DOHH2 (cell line): ENCODE measurements around the gene DCLK1.

Source experiments
- H3F3A ChIP-seq: fragments of 200-600 bp; sonication (generic), shearing (Covaris generic); 2 replicates; pipeline ENCODE4 v1.6.0; 2016; ENCODE audit warnings: antibody characterized with exemption, mild to moderate bottlenecking; ENCODE audit not compliant: control insufficient read depth, insufficient read depth
- H3K27ac ChIP-seq: fragments of 200-600 bp; sonication (generic); 2 replicates; pipeline ENCODE4 v1.5.1; 2014; ENCODE audit warnings: low read depth, mild to moderate bottlenecking, low read length, moderate library complexity
- H3K27me3 ChIP-seq: fragments of 200-600 bp; sonication (generic); 2 replicates; pipeline ENCODE4 v1.6.1; 2014; ENCODE audit warnings: mild to moderate bottlenecking, low read length, mixed read lengths; ENCODE audit not compliant: control insufficient read depth
- H3K36me3 ChIP-seq: fragments of 200-600 bp; sonication (generic); 2 replicates; pipeline ENCODE4 v1.6.1; 2014; ENCODE audit warnings: mild to moderate bottlenecking, low read length, moderate library complexity, mixed read lengths; ENCODE audit not compliant: control insufficient read depth
- H3K4me1 ChIP-seq: fragments of 200-600 bp; sonication (generic); 2 replicates; pipeline ENCODE4 v1.6.1; 2014; ENCODE audit warnings: mild to moderate bottlenecking, low read length, mixed read lengths; ENCODE audit not compliant: control insufficient read depth
- H3K4me2 ChIP-seq: fragments of 200-600 bp; sonication (generic); 2 replicates; pipeline ENCODE4 v1.6.0; 2014; ENCODE audit warnings: mild to moderate bottlenecking, low read length, moderate library complexity
- H3K4me3 ChIP-seq: fragments of 200-600 bp; sonication (generic); 2 replicates; pipeline ENCODE4 v1.5.1; 2014; ENCODE audit warnings: mild to moderate bottlenecking, low read length, mixed read lengths
- H3K79me2 ChIP-seq: fragments of 200-600 bp; sonication (generic); 2 replicates; pipeline ENCODE4 v1.6.1; 2014; ENCODE audit warnings: mild to moderate bottlenecking, low read length, mixed read lengths; ENCODE audit not compliant: control insufficient read depth
- H3K9me2 ChIP-seq: fragments of 200-600 bp; sonication (generic); replicated peaks from 2 replicates; pipeline ENCODE4 v1.6.1; 2014; ENCODE audit warnings: mild to moderate bottlenecking, low read length, mixed read lengths; ENCODE audit not compliant: control insufficient read depth
- H3K9me3 ChIP-seq: fragments of 200-600 bp; sonication (generic); 2 replicates; pipeline ENCODE4 v1.6.1; 2014; ENCODE audit warnings: antibody characterized with exemption, low read length, mixed read lengths; ENCODE audit not compliant: control insufficient read depth, insufficient read depth
- H4K20me1 ChIP-seq: fragments of 200-600 bp; sonication (generic); 2 replicates; pipeline ENCODE4 v1.6.0; 2014; ENCODE audit warnings: low read depth, mild to moderate bottlenecking, antibody characterized with exemption, low read length, moderate library complexity; ENCODE audit not compliant: control insufficient read depth, insufficient read depth
- EZH2phosphoT487 ChIP-seq: fragments of 200-600 bp; sonication (generic); IDR thresholded peaks from 2 replicates; pipeline ENCODE4 v1.6.1; 2017; ENCODE audit warnings: borderline replicate concordance, mild to moderate bottlenecking, antibody characterized with exemption, low read length, moderate library complexity, mixed read lengths
- TF ChIP-seq, protein P1 (sequence below): fragments of 200-600 bp; sonication (generic); IDR thresholded peaks from one replicate; pipeline ENCODE4 v1.5.1; 2014; ENCODE audit warnings: antibody characterized with exemption, mild to moderate bottlenecking, low read depth, low read length; ENCODE audit not compliant: poor library complexity, severe bottlenecking

The DCLK1 gene

DNA sequence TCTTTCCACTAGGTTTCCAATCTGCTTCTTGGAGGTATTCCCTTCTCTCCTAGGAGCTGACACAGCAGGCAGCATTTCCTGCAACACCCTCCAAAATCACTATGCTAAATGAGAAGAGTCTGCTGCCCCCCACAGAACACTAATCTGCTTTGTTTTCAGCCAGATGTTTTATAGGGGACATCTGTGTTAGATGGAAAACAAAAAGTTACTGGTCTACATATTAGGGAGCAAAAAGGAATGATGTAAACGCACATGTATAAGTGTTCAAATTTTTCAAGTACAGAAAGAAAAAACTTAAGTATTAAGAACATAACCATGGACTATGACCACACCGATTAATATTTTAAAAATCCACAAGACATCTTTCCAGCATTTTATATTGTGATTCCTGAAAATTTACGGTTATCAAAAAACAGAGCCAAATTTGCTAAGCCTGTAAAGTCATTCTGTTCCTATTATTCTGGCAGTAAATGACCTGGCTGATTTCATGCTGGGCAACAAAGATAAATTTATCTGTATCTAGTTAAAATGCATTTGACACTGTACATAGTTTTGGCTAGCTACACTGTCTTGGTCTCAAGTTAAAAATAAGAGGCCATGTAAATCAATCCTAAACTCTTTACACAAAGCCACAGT, 63.3 kb downstream of the DCLK1 start:
- H3F3A ChIP-seq, result no peaks in the 10 kb centered on the region
- no peaks in the 10 kb centered on the region for H3K79me2 ChIP-seq
- no peak overlapping the region for H3K4me3 ChIP-seq
- no peaks in the 10 kb centered on the region for H3K4me1 ChIP-seq
- H3K9me2 ChIP-seq, result no peaks in the 10 kb centered on the region
- no peaks in the 10 kb centered on the region for H3K36me3 ChIP-seq
- H4K20me1 ChIP-seq, result no peaks in the 10 kb centered on the region
- H3K4me2 ChIP-seq, result no peak overlapping the region
- no peak overlapping the region for H3K27ac ChIP-seq
- H3K9me3 ChIP-seq, result no peaks in the 10 kb centered on the region
- TF ChIP-seq EZH2phosphoT487, result no peak
- TF ChIP-seq, protein P1, sequence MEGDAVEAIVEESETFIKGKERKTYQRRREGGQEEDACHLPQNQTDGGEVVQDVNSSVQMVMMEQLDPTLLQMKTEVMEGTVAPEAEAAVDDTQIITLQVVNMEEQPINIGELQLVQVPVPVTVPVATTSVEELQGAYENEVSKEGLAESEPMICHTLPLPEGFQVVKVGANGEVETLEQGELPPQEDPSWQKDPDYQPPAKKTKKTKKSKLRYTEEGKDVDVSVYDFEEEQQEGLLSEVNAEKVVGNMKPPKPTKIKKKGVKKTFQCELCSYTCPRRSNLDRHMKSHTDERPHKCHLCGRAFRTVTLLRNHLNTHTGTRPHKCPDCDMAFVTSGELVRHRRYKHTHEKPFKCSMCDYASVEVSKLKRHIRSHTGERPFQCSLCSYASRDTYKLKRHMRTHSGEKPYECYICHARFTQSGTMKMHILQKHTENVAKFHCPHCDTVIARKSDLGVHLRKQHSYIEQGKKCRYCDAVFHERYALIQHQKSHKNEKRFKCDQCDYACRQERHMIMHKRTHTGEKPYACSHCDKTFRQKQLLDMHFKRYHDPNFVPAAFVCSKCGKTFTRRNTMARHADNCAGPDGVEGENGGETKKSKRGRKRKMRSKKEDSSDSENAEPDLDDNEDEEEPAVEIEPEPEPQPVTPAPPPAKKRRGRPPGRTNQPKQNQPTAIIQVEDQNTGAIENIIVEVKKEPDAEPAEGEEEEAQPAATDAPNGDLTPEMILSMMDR, result no peak
- no peaks in the 10 kb centered on the region for H3K27me3 ChIP-seq

DNA sequence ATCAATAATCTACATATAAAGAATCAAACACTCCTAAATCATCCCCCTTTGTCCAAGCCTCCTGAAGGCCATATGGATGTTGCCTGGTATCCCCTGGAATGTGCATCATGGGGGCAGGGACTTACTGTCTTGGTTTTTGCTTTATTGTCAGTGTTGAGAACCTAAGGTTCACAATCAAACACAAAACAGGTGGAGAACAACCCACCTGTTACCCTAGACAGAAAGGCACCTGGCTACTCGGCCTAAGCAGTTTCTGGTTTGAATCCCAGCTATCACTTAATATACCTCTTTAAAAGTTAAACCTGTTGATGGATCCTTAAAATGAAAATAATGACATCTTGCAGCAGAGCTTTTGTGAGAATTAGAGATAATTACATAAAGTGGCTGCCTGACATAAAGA, 68.9 kb downstream of the DCLK1 start:
- no peaks in the 10 kb centered on the region for H3K36me3 ChIP-seq
- H3K79me2 ChIP-seq, result no peaks in the 10 kb centered on the region

DNA sequence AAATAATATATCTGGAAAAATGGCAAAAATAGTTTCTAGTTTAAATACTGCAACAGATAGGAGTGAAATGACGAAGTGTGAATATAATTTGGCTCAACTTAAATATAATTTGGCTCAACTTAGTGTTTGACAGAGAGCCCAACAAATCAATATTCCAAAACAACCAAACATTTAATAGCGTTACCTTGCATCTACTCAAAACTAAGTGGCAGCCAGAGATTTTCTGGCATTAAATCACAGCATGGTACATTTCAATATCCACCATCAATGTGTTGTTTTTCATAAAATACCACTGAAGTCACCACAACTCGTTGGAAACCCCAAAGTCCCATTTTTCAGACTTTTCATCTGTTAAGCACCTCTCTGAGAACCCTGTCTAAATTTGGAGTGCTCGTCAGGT, 69.6 kb downstream of the DCLK1 start:
- no peaks in the 10 kb centered on the region for H3K4me1 ChIP-seq
- no peaks in the 10 kb centered on the region for H3K79me2 ChIP-seq
- TF ChIP-seq, protein P1, result no peak
- H3K36me3 ChIP-seq, result no peaks in the 10 kb centered on the region
- H3K4me2 ChIP-seq, result no peak overlapping the region
- no peaks in the 10 kb centered on the region for H3K9me2 ChIP-seq
- H3K27ac ChIP-seq, result no peak overlapping the region
- H3K4me3 ChIP-seq, result no peak overlapping the region
- no peaks in the 10 kb centered on the region for H3K9me3 ChIP-seq
- no peaks in the 10 kb centered on the region for H3K27me3 ChIP-seq
- no peaks in the 10 kb centered on the region for H4K20me1 ChIP-seq
- H3F3A ChIP-seq, result no peaks in the 10 kb centered on the region

More for the DNA sequence above, 68.9 kb downstream of the DCLK1 start:
- H3K4me3 ChIP-seq, result no peak overlapping the region
- H4K20me1 ChIP-seq, result no peaks in the 10 kb centered on the region
- TF ChIP-seq EZH2phosphoT487, result no peak
- TF ChIP-seq, protein P1, result no peak
- no peak overlapping the region for H3K4me2 ChIP-seq
- H3K27me3 ChIP-seq, result no peaks in the 10 kb centered on the region
- H3K9me2 ChIP-seq, result no peaks in the 10 kb centered on the region
- H3K4me1 ChIP-seq, result no peaks in the 10 kb centered on the region
- H3F3A ChIP-seq, result no peaks in the 10 kb centered on the region
- H3K27ac ChIP-seq, result no peak overlapping the region
- H3K9me3 ChIP-seq, result no peaks in the 10 kb centered on the region
